Medulla oblongata (tissue), 1 donor: ENCODE data around the gene PRKCB.
A peak's percentile ranks its signal among the peaks of the same experiment; 100 is the strongest.

Experiments used
- DNase-seq: peaks from one replicate; pipeline ENCODE4 v3.0.0-alpha.2; 2015; ENCODE audit errors: extremely low spot score

The PRKCB gene

GRCh38 chr16:24170407-24170806 is 334.6 kb downstream of the PRKCB start:
- no peak for DNase-seq

- no peak for DNase-seq
Observed at GRCh38 chr16:24174504-24174903, 338.7 kb downstream of the PRKCB start.

DNA sequence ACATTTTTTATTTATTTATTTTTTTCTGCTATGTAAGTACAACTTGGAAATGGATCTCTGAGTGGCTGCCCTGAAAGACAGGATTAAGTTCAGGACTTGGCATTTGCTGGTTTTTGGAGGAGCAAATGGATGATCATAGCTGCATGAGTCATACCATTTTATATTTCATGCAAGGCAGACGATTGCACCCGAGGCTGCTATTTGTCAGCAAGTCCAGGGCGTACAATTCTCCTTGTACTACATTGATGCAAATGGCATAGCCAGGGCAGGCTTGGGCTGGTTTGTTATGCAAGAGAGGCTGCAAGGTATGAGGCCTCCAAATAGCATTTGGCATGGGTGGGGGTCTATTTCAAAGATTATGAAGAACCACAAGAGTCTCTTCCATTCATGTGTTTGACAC is 339.2 kb downstream of the PRKCB start:
- DNase-seq, result no peak

- DNase-seq, result no peak
Observed at GRCh38 chr16:24178496-24178895, 342.7 kb downstream of the PRKCB start.

DNA sequence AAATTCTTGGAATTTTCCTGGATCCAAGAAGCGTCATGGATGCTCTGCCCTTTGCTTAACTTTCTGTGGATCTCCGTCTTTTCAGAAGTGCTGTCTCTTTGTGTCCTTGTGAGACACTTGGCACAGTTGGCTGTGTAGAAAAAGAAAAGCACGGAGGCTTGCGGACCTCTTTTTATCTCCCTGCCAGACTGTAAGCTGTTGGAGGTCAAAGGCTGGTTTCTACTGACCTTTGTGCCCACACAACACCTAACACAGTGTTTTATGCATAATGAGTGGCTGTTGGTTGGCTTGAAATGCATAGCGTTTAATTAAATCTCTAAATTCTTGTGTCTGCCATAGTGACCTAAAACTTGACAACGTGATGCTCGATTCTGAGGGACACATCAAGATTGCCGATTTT is 344.7 kb downstream of the PRKCB start:
- DNase-seq, result no peak

- DNase-seq, result no peak
Observed at GRCh38 chr16:24188021-24188542, 352.3 kb downstream of the PRKCB start.

DNA sequence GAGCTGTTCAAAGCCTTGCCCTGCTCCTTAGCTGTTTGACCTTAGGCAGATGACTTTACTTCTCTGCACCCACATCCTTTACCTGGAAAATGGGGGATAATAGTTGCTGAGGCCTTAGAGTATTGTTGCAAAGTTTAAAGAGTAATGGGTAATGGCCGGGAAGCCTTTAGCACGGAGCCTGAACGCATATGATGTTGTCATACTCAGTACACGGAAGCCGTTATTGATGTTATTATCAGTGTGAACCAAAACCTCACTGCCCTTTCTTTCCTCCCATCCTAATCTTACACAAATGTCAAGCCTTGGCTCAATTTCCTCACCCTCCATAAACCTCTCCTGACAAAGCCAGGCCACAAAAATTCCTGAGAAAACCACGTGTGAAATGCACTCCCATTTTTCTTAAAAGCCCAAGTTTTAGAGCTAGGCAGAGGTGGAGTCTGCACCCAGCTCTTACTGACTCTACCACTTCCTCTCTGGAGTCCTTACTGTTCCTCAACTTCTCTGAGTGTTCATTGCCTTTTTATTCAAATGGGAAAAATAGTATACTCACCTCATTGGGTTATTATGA is 353.1 kb downstream of the PRKCB start:
- DNase-seq, result no peak

- DNase-seq, result no peak
Observed at GRCh38 chr16:24189941-24190340, 354.2 kb downstream of the PRKCB start.

DNA sequence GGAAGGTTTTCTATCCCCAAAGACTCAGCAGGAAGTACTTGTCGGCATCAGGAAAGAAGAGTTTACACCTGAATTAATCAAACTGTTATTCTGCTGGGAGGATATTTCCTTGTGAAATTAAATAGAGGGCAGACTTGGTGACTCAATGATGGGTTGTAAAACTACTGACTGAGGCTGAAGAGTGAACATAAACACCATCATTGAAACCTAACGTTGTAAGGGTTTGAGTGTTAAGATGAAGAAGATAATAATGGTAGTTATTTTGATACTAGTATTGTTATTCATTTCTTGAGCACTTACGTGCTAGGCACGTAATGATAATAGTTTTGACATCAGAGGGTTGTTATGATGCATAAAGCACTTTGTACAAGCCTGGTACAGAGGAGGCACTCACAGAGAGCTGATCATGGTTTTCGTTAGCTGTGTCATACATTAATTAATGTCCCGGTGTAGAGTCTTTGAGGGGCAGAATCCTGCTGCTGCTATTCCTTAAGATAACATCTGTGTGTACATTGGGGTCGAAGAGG is 356.2 kb downstream of the PRKCB start:
- DNase-seq, result no peak

GRCh38 chr16:24195221-24195620 is 359.4 kb downstream of the PRKCB start:
- no peak for DNase-seq

- no peak for DNase-seq
Observed at GRCh38 chr16:24198807-24199533, 363.2 kb downstream of the PRKCB start.

GRCh38 chr16:24203675-24204074 is 367.9 kb downstream of the PRKCB start:
- DNase-seq, result no peak

DNA sequence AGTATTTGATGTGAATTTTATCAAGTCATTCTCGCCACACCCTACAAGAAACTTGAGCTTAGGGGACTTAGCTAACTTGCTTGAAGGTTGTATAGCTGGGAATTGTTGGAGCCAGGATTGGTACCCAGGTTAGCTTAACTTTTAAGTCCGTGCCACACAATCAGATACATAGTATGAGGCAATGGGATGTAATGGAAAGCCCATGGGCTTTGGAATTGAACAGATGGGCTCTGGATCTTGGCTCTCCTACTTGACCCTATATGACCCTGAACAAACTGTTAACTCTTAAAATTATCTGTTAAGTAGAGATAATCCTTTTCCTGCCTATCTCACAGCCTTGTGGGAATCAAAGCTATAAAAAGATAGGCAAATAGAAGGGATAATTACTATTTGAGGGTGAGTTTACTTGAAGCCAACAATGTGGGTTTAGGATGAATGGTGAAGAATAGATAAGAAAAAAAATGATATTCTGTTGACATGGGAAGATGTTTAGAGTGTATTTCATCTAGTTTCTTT is 368.4 kb downstream of the PRKCB start:
- DNase-seq, result no peak

DNA sequence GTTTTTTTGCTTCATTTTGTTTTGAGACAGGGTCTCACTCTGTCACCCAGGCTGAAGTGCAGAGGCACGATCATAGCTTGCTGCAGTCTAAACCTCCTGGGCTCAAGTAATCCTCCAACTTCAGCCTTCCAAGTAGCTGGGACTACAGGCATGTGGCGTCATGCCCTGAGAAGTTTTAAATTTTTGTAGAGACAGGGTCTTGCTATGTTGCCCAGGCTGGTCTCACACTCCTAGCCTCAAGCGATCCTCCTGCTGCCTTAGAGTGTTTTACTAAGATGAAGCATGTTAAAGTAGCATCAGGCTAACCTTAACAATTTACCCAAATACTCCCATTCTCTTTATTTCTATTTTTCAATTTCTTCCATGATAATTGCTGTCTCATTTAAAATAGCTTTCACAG is 371.1 kb downstream of the PRKCB start:
- DNase-seq, result no peak

- DNase-seq, result peak; percentile 84
Observed at GRCh38 chr16:24208710-24209109, 372.9 kb downstream of the PRKCB start.

DNA sequence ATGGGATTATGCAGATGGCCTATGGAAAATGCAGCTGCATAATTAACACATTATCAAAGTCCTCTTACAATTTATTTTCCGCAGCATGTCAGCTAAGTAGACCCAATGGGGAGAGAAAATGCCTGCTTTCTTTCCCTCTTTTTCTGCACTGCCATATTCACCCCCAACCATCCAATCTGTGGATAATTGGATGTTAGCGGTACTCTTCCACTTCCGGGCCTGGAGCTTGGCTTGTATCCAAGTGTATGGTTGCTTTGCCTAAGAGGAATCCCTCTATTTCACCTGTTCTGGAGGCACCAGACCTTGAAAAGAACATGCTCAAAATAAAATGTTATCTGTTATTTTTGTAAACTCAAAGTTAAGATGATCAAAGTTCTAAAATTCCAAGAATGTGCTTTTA is 379.2 kb downstream of the PRKCB start:
- no peak for DNase-seq

- no peak for DNase-seq
Observed at GRCh38 chr16:24216961-24217360, 381.2 kb downstream of the PRKCB start.

GRCh38 chr16:24217461-24217860 is 381.7 kb downstream of the PRKCB start:
- no peak for DNase-seq

- DNase-seq, result no peak
Observed at GRCh38 chr16:24218299-24218698, 382.5 kb downstream of the PRKCB start.

- no peak for DNase-seq
Observed at GRCh38 chr16:24221219-24221618, 385.4 kb downstream of the PRKCB start.

DNA sequence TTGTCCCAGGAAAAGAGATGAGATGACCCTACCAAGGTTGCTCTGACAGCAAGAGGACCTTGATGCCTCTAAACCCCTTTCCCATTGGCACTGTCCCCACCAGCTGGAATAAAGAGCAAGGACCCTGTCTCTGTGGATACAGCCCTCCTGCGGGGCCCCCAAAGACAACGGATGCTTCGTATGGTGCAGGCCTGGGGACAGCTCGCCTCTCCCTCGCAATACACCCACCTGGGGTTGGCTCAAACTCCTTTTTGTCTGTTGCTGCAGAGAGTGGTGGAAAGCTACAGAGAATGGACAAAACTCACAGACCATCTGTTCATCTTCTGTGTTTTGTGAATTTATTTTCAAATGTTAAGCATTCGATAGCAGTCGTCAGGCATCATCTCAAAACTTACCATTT is 392.7 kb downstream of the PRKCB start:
- no peak for DNase-seq

DNA sequence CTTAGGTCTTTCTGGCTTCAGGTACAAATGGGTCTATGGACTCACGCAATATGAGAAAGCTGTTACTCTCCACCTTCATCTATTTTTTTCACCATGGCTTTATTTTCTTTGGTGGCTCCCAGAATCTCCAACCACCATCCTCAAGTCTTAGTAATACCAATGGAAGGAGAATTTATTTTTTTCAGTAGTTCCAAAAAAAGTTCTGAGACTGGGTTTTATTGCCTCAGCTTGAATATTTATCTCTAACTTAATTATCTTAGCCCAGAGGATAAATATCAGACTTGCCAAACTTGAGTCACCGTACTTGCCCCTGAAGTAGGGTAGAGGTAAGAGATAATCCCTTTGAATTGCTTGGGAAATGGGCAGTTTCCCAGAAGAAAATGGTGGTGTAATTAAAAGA is 397.2 kb downstream of the PRKCB start:
- DNase-seq, result no peak

GRCh38 chr16:24234737-24235136 is 399.0 kb downstream of the PRKCB start:
- DNase-seq, result no peak
